ENCODE data around the gene KLHL25.

The KLHL25 gene

DNA sequence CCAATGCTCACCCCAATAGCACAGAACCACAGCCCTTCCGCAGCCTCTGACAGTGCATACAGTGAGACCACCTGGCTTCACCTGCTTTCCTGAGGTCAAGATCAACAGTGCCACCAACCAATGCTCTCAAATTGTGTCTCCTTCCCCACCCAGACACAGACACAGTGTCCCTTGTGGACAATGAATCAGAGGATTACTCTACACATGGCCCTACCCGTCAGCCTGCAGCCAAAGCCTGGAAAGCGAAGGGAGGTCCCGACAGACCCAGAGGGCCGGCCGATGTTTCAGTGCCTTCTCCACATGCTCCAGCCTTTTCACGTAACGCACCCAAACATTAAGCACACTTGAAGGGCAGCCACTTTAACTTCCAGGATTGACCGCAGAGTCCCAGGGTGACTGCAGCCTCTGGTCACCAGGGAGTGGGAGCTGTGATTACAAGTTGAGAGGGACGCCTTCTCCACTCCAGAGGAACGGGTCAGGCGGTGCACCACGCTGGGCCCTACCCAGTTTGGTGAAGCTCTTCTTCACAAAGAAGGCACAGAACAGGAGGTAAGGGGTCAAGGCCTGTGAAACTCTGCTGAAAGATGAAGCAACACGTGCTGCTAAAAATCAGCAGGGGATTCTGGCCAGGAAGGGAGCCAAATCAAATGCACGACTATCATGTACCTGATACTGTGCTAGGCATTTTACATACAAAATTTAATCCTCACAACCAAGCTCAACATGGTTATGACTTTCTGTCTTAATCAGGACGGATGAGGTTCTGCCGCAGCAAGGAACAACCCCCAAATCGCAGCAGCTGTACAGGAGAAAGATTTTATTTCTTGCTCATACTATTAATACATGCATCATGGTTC lies 17.2 kb downstream of the KLHL25 start:
- Histone ChIP-seq H3K79me2 (ENCODE audit: control insufficient read depth, low read length) (no peaks in the 10 kb centered on the region), H3K4me2 (ENCODE audit: low read length) (no peak overlapping the region), H3K36me3 (ENCODE audit: control insufficient read depth, low read length) (no peaks in the 10 kb centered on the region), H3K27me3 (ENCODE audit: control insufficient read depth, low read length) (no peaks in the 10 kb centered on the region), H3F3A (ENCODE audit: control insufficient read depth, insufficient read depth) (no peaks in the 10 kb centered on the region), H3K9me3 (ENCODE audit: control insufficient read depth, insufficient read depth, low read length) (no peaks in the 10 kb centered on the region), H3K4me1 (ENCODE audit: control insufficient read depth, low read length) (no peaks in the 10 kb centered on the region), H3K9me2 (replicated peaks; ENCODE audit: control insufficient read depth, low read length) (no peaks in the 10 kb centered on the region), H3K4me3 (ENCODE audit: low read length) (no peak overlapping the region), H4K20me1 (ENCODE audit: control insufficient read depth, insufficient read depth, low read depth, low read length) (0 out of 2 replicates have a peak, but pooled peaks cover under 1% of the 10 kb centered on the region), H3K27ac (ENCODE audit: low read depth, low read length) (no peak overlapping the region)
- no peak for TF ChIP-seq EZH2phosphoT487 (IDR thresholded peaks at IDR 0.05; ENCODE audit: borderline replicate concordance, low read length)
- TF ChIP-seq, protein P1, sequence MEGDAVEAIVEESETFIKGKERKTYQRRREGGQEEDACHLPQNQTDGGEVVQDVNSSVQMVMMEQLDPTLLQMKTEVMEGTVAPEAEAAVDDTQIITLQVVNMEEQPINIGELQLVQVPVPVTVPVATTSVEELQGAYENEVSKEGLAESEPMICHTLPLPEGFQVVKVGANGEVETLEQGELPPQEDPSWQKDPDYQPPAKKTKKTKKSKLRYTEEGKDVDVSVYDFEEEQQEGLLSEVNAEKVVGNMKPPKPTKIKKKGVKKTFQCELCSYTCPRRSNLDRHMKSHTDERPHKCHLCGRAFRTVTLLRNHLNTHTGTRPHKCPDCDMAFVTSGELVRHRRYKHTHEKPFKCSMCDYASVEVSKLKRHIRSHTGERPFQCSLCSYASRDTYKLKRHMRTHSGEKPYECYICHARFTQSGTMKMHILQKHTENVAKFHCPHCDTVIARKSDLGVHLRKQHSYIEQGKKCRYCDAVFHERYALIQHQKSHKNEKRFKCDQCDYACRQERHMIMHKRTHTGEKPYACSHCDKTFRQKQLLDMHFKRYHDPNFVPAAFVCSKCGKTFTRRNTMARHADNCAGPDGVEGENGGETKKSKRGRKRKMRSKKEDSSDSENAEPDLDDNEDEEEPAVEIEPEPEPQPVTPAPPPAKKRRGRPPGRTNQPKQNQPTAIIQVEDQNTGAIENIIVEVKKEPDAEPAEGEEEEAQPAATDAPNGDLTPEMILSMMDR (IDR thresholded peaks at IDR 0.05; ENCODE audit: low read depth, low read length, poor library complexity, severe bottlenecking) = no peak

DNA sequence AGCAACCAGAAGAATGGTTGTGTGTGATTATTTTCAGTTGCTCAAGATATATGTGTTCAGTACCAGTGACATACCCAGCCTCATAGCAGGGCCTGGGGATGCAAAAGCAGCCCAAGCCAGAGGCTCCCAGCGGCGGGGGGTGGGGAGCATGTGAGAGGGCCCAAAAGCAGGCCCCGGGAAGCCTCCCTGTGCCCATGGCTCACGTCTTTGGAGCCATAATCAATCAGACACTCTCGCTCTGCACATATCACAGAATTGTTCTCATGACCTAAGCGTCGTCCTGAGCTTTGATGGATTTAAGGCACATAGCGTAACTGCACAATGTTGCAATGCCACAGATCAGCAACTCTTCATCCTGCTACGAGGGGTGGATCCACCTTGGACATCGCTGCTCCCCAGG lies 20.8 kb downstream of the KLHL25 start:
- H3K4me1 ChIP-seq (ENCODE audit: control insufficient read depth, low read length) = no peaks in the 10 kb centered on the region
- H4K20me1 ChIP-seq (ENCODE audit: control insufficient read depth, insufficient read depth, low read depth, low read length) = no peaks in the 10 kb centered on the region; the same call in 1 of the 2 replicates
- H3K27me3 ChIP-seq (ENCODE audit: control insufficient read depth, low read length) = no peaks in the 10 kb centered on the region
- no peaks in the 10 kb centered on the region for H3K79me2 ChIP-seq (ENCODE audit: control insufficient read depth, low read length)
- no peak overlapping the region for H3K4me2 ChIP-seq (ENCODE audit: low read length)
- no peaks in the 10 kb centered on the region for H3F3A ChIP-seq (ENCODE audit: control insufficient read depth, insufficient read depth)
- no peaks in the 10 kb centered on the region for H3K36me3 ChIP-seq (ENCODE audit: control insufficient read depth, low read length)
- H3K4me3 ChIP-seq (ENCODE audit: low read length) = no peak overlapping the region
- H3K27ac ChIP-seq (ENCODE audit: low read depth, low read length) = no peak overlapping the region
- no peaks in the 10 kb centered on the region for H3K9me3 ChIP-seq (ENCODE audit: control insufficient read depth, insufficient read depth, low read length)
- TF ChIP-seq EZH2phosphoT487 (IDR thresholded peaks at IDR 0.05; ENCODE audit: borderline replicate concordance, low read length) = no peak
- TF ChIP-seq, protein P1 (IDR thresholded peaks at IDR 0.05; ENCODE audit: low read depth, low read length, poor library complexity, severe bottlenecking) = no peak
- H3K9me2 ChIP-seq (replicated peaks; ENCODE audit: control insufficient read depth, low read length) = no peaks in the 10 kb centered on the region

DNA sequence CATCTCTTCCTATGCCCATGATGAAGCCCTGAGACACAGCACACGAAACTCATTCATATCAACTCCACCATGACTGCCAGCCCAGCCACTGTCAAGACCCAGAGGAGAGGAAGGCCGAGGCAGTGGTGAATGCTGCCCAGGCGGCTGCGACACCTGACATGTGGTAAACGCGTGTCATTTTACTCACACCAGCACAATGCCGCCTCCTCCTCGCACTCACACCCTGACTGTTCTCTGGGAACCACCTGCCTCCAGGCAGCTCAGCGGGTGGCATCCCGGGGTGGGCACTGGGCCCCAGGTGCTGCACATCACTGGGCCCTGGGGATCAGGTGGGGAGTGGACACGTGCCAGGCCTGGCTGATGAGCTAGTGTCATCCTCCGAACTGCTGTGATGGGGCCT lies 21.5 kb downstream of the KLHL25 start:
- no peaks in the 10 kb centered on the region for H3K27me3 ChIP-seq (ENCODE audit: control insufficient read depth, low read length)
- H3K79me2 ChIP-seq (ENCODE audit: control insufficient read depth, low read length) = no peaks in the 10 kb centered on the region
- H3K4me3 ChIP-seq (ENCODE audit: low read length) = no peak overlapping the region
- H3K9me2 ChIP-seq (replicated peaks; ENCODE audit: control insufficient read depth, low read length) = no peaks in the 10 kb centered on the region
- H3K27ac ChIP-seq (ENCODE audit: low read depth, low read length) = no peak overlapping the region
- no peaks in the 10 kb centered on the region for H3K9me3 ChIP-seq (ENCODE audit: control insufficient read depth, insufficient read depth, low read length)
- H3K4me1 ChIP-seq (ENCODE audit: control insufficient read depth, low read length) = no peaks in the 10 kb centered on the region
- no peak for TF ChIP-seq EZH2phosphoT487 (IDR thresholded peaks at IDR 0.05; ENCODE audit: borderline replicate concordance, low read length)
- TF ChIP-seq, protein P1 (IDR thresholded peaks at IDR 0.05; ENCODE audit: low read depth, low read length, poor library complexity, severe bottlenecking) = no peak
- H3K36me3 ChIP-seq (ENCODE audit: control insufficient read depth, low read length) = no peaks in the 10 kb centered on the region
- H3F3A ChIP-seq (ENCODE audit: control insufficient read depth, insufficient read depth) = no peaks in the 10 kb centered on the region
- H4K20me1 ChIP-seq (ENCODE audit: control insufficient read depth, insufficient read depth, low read depth, low read length) = no peaks in the 10 kb centered on the region; the same call in 1 of the 2 replicates
- no peak overlapping the region for H3K4me2 ChIP-seq (ENCODE audit: low read length)

Data from DOHH2 (cell line).